K562 (cell line): ENCODE measurements around the gene ERVW-1.

Experiments used
- BCL6 ChIP-seq: fragments of 250-450 bp; sonication (Bioruptor Pico); IDR thresholded peaks from 2 replicates; pipeline ENCODE4 v1.4.0; 2020
- CBX2 ChIP-seq: fragments of 200-600 bp; sonication (generic); IDR thresholded peaks from one replicate; pipeline ENCODE4 v1.6.1; 2012; ENCODE audit warnings: mild to moderate bottlenecking, low read length, inconsistent platforms; ENCODE audit not compliant: insufficient read depth, poor library complexity, severe bottlenecking
- CEBPB ChIP-seq: fragments of 450-650 bp; IDR thresholded peaks from 2 replicates; pipeline ENCODE4 v1.6.1; 2016; ENCODE audit warnings: missing genetic modification characterization, missing compliant biosample characterization
- CTCF ChIP-seq, 3 experiments: IDR thresholded peaks in 2 of 3; conservative IDR thresholded peaks in 1 of 3; 2 replicates each; pipeline ENCODE4 v1.5.1; 2011 to 2012; ENCODE audit warnings: low read length in 3 of 3, mild to moderate bottlenecking in 3 of 3, control low read depth in 2 of 3, improper control_type of control experiment in 1 of 3, inconsistent platforms in 1 of 3, low read depth in 1 of 3, mixed read lengths in 1 of 3, moderate library complexity in 1 of 3; ENCODE audit not compliant: insufficient read depth in 2 of 3
- ELF4 ChIP-seq: fragments of 450-650 bp; formaldehyde crosslinking; IDR thresholded peaks from 2 replicates; pipeline ENCODE4 v1.4.0; 2022; ENCODE audit warnings: missing genetic modification characterization
- ETV6 ChIP-seq, 3 experiments: fragments of 150-350 bp in 1 of 3; sonication (generic) in 1 of 3; formaldehyde crosslinking in 1 of 3; IDR thresholded peaks; 2 replicates each; pipeline versions ENCODE4 v1.6.1 to v1.8.0; 2014 to 2022; ENCODE audit warnings: borderline replicate concordance in 2 of 3, low read depth in 2 of 3, antibody characterized with exemption in 1 of 3, low read length in 1 of 3, mild to moderate bottlenecking in 1 of 3, missing genetic modification reagents in 1 of 3
- FOXA3 ChIP-seq, 2 experiments: fragments of 450-650 bp in 1 of 2; sonication (generic) in 1 of 2; formaldehyde crosslinking; IDR thresholded peaks in 1 of 2; conservative IDR thresholded peaks in 1 of 2; 2 replicates each; pipeline versions ENCODE4 v1.4.0 to v1.8.0; 2020 to 2022; ENCODE audit warnings: mild to moderate bottlenecking in 2 of 2, missing genetic modification reagents in 1 of 2
- HDAC2 ChIP-seq: fragments of 450-650 bp; IDR thresholded peaks from 2 replicates; pipeline ENCODE4 v1.6.1; 2016; ENCODE audit warnings: mild to moderate bottlenecking
- MAX ChIP-seq: sonication (generic); formaldehyde crosslinking; IDR thresholded peaks from 2 replicates; pipeline ENCODE4 v1.9.0; 2022; ENCODE audit warnings: mild to moderate bottlenecking, missing genetic modification reagents
- NFE2 ChIP-seq: IDR thresholded peaks from 2 replicates; pipeline ENCODE4 v1.6.1; 2014; ENCODE audit warnings: antibody characterized with exemption, low read depth
- TCF3 ChIP-seq: sonication (generic); formaldehyde crosslinking; IDR thresholded peaks from 2 replicates; pipeline ENCODE4 v1.4.0; 2020; ENCODE audit warnings: mild to moderate bottlenecking, missing genetic modification reagents
- TCF7L2 ChIP-seq: fragments of 150-350 bp; IDR thresholded peaks from 2 replicates; pipeline ENCODE4 v1.6.1; 2016; ENCODE audit warnings: low read depth, mild to moderate bottlenecking, low read length, moderate library complexity
- ZBTB40 ChIP-seq, 2 experiments: fragments of 450-650 bp in 1 of 2; sonication (generic) in 1 of 2; formaldehyde crosslinking in 1 of 2; IDR thresholded peaks; 2 replicates each; pipeline versions ENCODE4 v1.7.1 to v1.9.0; 2016 to 2022; ENCODE audit warnings: inconsistent platforms in 1 of 2, mild to moderate bottlenecking in 1 of 2, missing genetic modification reagents in 1 of 2

GRCh38 chr7:92464515-92464914 lies 13.2 kb downstream of the ERVW-1 start:
- TF ChIP-seq MAX (CRISPR knock-in tag) (no peak), ELF4 (CRISPR knock-in tag) (no peak), HDAC2 (no peak), BCL6 (no peak), CEBPB (tag) (no peak), TCF7L2 (no peak), FOXA3 (CRISPR knock-in tag; conservative IDR thresholded peaks at IDR 0.05 in 1 of 2, IDR thresholded peaks at IDR 0.05 in 1 of 2) (no peak), ETV6 (IDR thresholded peaks at IDR 0.05; ENCODE audit: borderline replicate concordance in 1 of 2, low read depth in 2 of 2, low read length in 1 of 2) (no peak), ETV6 (CRISPR knock-in tag; IDR thresholded peaks at IDR 0.05; ENCODE audit: borderline replicate concordance) (no peak), CBX2 (no peak), TCF3 (CRISPR knock-in tag) (no peak), ZBTB40 (IDR thresholded peaks at IDR 0.05) (no peak), ZBTB40 (CRISPR knock-in tag; IDR thresholded peaks at IDR 0.05) (no peak), CTCF (IDR thresholded peaks at IDR 0.05 in 2 of 3, conservative IDR thresholded peaks at IDR 0.05 in 1 of 3; ENCODE audit: insufficient read depth in 2 of 3, low read depth in 1 of 3, low read length in 3 of 3) (no peak), NFE2 (no peak)
